ENCODE results near the gene DNAH2.

GRCh38 chr17:7881276-7882054 is 163.9 kb downstream of the DNAH2 start:
- TF ChIP-seq CTCF (IDR thresholded peaks at IDR 0.05; ENCODE audit: extremely low read depth in 1 of 2, insufficient read depth in 1 of 2, low read depth in 1 of 2, low read length in 2 of 2) (no peak), POLR2AphosphoS5 (IDR thresholded peaks at IDR 0.05; ENCODE audit: insufficient read depth, low read depth, low read length) (no peak), EZH2 (IDR thresholded peaks at IDR 0.05; ENCODE audit: borderline replicate concordance, low read depth, low read length, severe bottlenecking) (no peak), POLR2A (IDR thresholded peaks at IDR 0.05; ENCODE audit: low read depth, low read length) (no peak), GATA2 (IDR thresholded peaks at IDR 0.05; ENCODE audit: insufficient read depth, insufficient read length, low read depth, low read length) (no peak), FOS (IDR thresholded peaks at IDR 0.05; ENCODE audit: borderline replicate concordance, insufficient read depth, low read length) (no peak)
- TF ChIP-seq, protein P1, sequence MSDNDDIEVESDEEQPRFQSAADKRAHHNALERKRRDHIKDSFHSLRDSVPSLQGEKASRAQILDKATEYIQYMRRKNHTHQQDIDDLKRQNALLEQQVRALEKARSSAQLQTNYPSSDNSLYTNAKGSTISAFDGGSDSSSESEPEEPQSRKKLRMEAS (IDR thresholded peaks at IDR 0.05; ENCODE audit: insufficient read depth, insufficient read length): no peak
